Bronchial epithelial cell (primary cell): ENCODE data around the gene WDR70. TPM values are rescaled to one million over a fixed set of nuclear protein-coding genes. Genes with fewer than 3 reads are reported as not detected.

Experiments used
- DNase-seq: peaks from one replicate; pipeline ENCODE4 v3.0.0-alpha.2; 2010; ENCODE audit warnings: low read depth
- FAIRE-seq: peaks from 2 replicates; lab custom pipeline; 2011; peaks lifted over from hg19 to GRCh38; lab: Jason Lieb, UNC
- H3K27me3 ChIP-seq: 2 replicates; pipeline ENCODE4 v1.5.1; 2011; ENCODE audit warnings: low read length; ENCODE audit not compliant: control insufficient read depth, insufficient read depth
- H3K36me3 ChIP-seq: 2 replicates; pipeline ENCODE4 v1.5.1; 2011; ENCODE audit warnings: low read length; ENCODE audit not compliant: control insufficient read depth, insufficient read depth
- H3K4me3 ChIP-seq: 2 replicates; pipeline ENCODE4 v1.5.1; 2011; ENCODE audit warnings: mild to moderate bottlenecking, low read depth, low read length, control low read depth
- CTCF ChIP-seq: IDR thresholded peaks from 2 replicates; pipeline ENCODE4 v1.5.1; 2011; ENCODE audit warnings: mild to moderate bottlenecking, moderate library complexity, low read length, control low read depth, inconsistent platforms; ENCODE audit not compliant: insufficient read depth, severe bottlenecking
- total RNA-seq: library from RNA; depleted of rRNA; stranded (reverse); fragments of >200 nt; gene quantifications from 2 replicates; pipeline ENCODE4 v1.2.1, GENCODE V29; 2014

Gene WDR70
- total RNA-seq, 1 donor from 2014 or later, result 17.9 TPM

GRCh38 chr5:37567566-37567965 is 188.4 kb downstream of the WDR70 start:
- Histone ChIP-seq H3K36me3 (no peaks in the 10 kb centered on the region), H3K27me3 (no peaks in the 10 kb centered on the region), H3K4me3 (no peak overlapping the region)
- FAIRE-seq, result no peak
- DNase-seq, result no peak
- TF ChIP-seq CTCF, result no peak

- no peak for TF ChIP-seq CTCF
- H3K4me3 ChIP-seq, result no peak overlapping the region
- no peaks in the 10 kb centered on the region for H3K36me3 ChIP-seq
- H3K27me3 ChIP-seq, result no peaks in the 10 kb centered on the region
- no peak for DNase-seq
- FAIRE-seq, result no peak
These were observed 189.1 kb downstream of the WDR70 start for GRCh38 chr5:37568018-37568753.

GRCh38 chr5:37568893-37569292 is 189.8 kb downstream of the WDR70 start:
- H3K4me3 ChIP-seq, result no peak overlapping the region
- TF ChIP-seq CTCF, result no peak
- H3K36me3 ChIP-seq, result no peaks in the 10 kb centered on the region
- FAIRE-seq, result no peak
- H3K27me3 ChIP-seq, result no peaks in the 10 kb centered on the region
- no peak for DNase-seq

- Histone ChIP-seq H3K4me3 (no peak overlapping the region), H3K36me3 (no peaks in the 10 kb centered on the region), H3K27me3 (no peaks in the 10 kb centered on the region)
- no peak for TF ChIP-seq CTCF
- FAIRE-seq (no peak), DNase-seq (no peak)
These were observed 190.3 kb downstream of the WDR70 start for GRCh38 chr5:37569466-37569865.

- FAIRE-seq, result no peak
These were observed 191.5 kb downstream of the WDR70 start for GRCh38 chr5:37570597-37570996.

More at GRCh38 chr5:37570597-37570996, 191.5 kb downstream of the WDR70 start:
- no peak for TF ChIP-seq CTCF
- no peak for DNase-seq
- Histone ChIP-seq H3K36me3 (no peaks in the 10 kb centered on the region), H3K4me3 (no peak overlapping the region), H3K27me3 (no peaks in the 10 kb centered on the region)
